Neural cell (in vitro differentiated cells): Measurements from ENCODE around the gene LBH.

Experiments used
- EP300 ChIP-seq: fragments of 450-650 bp; conservative IDR thresholded peaks from 2 replicates; pipeline ENCODE4 v1.6.1; 2014; ENCODE audit warnings: antibody characterized with exemption, mild to moderate bottlenecking, moderate library complexity; ENCODE audit not compliant: poor library complexity, severe bottlenecking
- EZH2 ChIP-seq: fragments of 200-600, 300-800 bp; shearing (Covaris generic), sonication (generic); IDR thresholded peaks from 2 replicates; pipeline ENCODE4 v1.6.1; 2014; ENCODE audit warnings: antibody characterized with exemption, low read length, borderline replicate concordance, mild to moderate bottlenecking; ENCODE audit not compliant: insufficient read depth, poor library complexity, severe bottlenecking
- MXI1 ChIP-seq: fragments of 450-650 bp; conservative IDR thresholded peaks from 2 replicates; pipeline ENCODE4 v1.6.1; 2014; ENCODE audit warnings: antibody characterized with exemption, mild to moderate bottlenecking; ENCODE audit not compliant: poor library complexity, severe bottlenecking
- POLR2AphosphoS5 ChIP-seq: IDR thresholded peaks from 2 replicates; pipeline ENCODE4 v1.6.1; 2012
- RAD21 ChIP-seq: fragments of 450-650 bp; conservative IDR thresholded peaks from 2 replicates; pipeline ENCODE4 v1.6.1; 2014; ENCODE audit warnings: antibody characterized with exemption, mild to moderate bottlenecking, moderate library complexity
- TAF1 ChIP-seq: IDR thresholded peaks from 2 replicates; pipeline ENCODE4 v1.6.1; 2012; ENCODE audit warnings: low read depth
- TF ChIP-seq, protein P1 (sequence below): fragments of 450-650 bp; IDR thresholded peaks from 2 replicates; pipeline ENCODE4 v1.5.1; 2014; ENCODE audit warnings: antibody characterized with exemption, mild to moderate bottlenecking, moderate library complexity; ENCODE audit not compliant: poor library complexity, severe bottlenecking
- TF ChIP-seq, protein P2 (sequence below): IDR thresholded peaks from 2 replicates; pipeline ENCODE4 v1.6.1; 2012; ENCODE audit warnings: borderline replicate concordance

DNA sequence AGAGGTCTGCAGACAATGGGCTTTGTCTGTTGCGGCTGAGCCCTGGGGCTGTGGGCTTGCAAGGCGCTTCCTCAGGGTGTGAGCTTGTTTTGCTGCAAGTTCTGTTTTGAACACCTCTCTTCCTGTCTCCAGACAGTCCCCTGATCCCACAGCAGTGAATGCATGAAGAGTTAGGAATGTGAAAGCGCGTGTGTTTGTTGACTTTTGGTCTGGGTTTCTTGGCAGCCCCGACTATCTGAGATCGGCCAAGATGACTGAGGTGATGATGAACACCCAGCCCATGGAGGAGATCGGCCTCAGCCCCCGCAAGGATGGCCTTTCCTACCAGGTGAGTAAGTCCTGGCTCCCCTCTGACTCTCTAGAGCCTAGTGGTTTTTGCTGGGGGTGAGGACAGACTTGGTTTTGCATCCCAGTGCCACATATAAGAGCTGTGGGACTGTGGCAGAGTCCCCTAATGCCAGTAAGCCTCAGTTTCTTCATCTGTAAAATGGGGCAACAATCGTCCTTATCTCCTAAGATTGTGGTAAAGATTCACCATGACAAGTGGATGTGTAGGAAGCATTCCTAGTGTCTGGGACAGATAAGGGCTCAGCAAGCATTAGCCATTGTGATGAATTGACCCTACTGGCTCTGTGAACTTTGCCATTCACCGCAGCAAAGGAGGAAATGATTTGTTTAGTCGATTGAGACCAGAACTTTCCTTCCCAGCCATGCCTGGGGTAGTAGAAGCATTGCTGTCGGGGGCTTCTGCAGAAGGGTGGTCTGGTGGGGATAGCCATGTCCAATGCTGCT lies 3.0 kb downstream of the LBH start:
- TF ChIP-seq, protein P1, sequence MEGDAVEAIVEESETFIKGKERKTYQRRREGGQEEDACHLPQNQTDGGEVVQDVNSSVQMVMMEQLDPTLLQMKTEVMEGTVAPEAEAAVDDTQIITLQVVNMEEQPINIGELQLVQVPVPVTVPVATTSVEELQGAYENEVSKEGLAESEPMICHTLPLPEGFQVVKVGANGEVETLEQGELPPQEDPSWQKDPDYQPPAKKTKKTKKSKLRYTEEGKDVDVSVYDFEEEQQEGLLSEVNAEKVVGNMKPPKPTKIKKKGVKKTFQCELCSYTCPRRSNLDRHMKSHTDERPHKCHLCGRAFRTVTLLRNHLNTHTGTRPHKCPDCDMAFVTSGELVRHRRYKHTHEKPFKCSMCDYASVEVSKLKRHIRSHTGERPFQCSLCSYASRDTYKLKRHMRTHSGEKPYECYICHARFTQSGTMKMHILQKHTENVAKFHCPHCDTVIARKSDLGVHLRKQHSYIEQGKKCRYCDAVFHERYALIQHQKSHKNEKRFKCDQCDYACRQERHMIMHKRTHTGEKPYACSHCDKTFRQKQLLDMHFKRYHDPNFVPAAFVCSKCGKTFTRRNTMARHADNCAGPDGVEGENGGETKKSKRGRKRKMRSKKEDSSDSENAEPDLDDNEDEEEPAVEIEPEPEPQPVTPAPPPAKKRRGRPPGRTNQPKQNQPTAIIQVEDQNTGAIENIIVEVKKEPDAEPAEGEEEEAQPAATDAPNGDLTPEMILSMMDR = no peak
- TF ChIP-seq, protein P2, sequence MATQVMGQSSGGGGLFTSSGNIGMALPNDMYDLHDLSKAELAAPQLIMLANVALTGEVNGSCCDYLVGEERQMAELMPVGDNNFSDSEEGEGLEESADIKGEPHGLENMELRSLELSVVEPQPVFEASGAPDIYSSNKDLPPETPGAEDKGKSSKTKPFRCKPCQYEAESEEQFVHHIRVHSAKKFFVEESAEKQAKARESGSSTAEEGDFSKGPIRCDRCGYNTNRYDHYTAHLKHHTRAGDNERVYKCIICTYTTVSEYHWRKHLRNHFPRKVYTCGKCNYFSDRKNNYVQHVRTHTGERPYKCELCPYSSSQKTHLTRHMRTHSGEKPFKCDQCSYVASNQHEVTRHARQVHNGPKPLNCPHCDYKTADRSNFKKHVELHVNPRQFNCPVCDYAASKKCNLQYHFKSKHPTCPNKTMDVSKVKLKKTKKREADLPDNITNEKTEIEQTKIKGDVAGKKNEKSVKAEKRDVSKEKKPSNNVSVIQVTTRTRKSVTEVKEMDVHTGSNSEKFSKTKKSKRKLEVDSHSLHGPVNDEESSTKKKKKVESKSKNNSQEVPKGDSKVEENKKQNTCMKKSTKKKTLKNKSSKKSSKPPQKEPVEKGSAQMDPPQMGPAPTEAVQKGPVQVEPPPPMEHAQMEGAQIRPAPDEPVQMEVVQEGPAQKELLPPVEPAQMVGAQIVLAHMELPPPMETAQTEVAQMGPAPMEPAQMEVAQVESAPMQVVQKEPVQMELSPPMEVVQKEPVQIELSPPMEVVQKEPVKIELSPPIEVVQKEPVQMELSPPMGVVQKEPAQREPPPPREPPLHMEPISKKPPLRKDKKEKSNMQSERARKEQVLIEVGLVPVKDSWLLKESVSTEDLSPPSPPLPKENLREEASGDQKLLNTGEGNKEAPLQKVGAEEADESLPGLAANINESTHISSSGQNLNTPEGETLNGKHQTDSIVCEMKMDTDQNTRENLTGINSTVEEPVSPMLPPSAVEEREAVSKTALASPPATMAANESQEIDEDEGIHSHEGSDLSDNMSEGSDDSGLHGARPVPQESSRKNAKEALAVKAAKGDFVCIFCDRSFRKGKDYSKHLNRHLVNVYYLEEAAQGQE = no peak
- TF ChIP-seq POLR2AphosphoS5 (no peak), EZH2 (no peak), MXI1 (no peak), RAD21 (no peak), TAF1 (no peak), EP300 (no peak)
